ENCODE results near the gene TEX35.

Gene TEX35

DNA sequence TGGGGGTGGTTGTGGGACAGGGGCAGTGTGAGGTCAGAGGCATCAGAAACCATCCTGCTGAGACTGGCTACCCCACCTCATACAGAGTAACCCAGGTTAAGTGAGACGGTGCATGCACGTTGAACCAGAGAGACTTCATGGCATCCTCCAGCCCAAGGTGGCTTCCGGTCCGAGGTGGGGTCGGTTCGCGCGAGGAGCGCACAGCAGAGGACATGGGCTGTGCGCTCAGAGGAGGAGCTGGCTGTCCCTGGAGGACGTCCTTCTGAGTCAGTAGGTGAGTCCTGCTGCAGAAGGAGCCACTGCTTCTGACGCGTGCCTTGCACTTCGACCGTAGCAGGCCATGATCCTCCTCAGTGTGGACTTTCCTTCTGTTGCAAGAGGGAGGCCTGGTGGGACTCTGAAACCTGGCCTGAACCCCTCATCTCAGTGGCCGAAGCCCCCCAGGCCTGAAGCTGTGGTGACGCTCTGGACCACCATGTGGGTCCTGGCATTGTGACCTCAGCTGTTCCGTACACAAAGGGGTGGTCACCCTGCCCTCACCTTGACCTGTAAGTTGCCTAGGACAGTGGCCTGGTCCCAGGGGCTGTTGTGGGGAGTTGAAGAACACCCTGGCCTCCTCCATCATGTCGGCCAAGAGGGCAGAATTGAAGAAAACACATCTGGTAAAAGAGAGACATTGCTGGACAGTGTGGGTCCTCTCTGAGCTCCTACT is at the start of gene TEX35:
Gene TEX35, plus strand, starts transcription at position 544 of the 712 bp plus-strand sequence. Its CDS starts 80 bp downstream, at position 624.
- DNase-seq (ENCODE audit: low spot score): no peak

DNA sequence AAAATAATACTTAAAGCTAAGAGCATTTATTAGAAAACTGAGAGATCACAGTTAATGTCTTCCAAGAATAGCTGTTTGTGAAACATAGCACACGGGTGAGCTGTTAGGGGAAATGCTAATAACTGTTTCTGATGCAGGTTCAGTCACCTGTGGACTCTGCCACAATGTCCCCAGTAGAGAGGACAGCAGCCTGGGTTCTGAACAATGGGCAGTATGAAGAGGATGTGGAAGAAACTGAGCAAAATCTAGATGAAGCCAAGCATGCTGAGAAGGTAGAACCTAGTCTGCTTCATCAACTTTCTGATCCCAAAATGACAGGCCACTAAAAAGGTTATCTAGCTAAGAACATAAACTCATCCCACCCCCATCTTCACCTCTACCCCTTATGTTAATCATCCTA is 48.8 kb upstream of the TEX35 start:
- DNase-seq (ENCODE audit: low spot score): no peak

DNA sequence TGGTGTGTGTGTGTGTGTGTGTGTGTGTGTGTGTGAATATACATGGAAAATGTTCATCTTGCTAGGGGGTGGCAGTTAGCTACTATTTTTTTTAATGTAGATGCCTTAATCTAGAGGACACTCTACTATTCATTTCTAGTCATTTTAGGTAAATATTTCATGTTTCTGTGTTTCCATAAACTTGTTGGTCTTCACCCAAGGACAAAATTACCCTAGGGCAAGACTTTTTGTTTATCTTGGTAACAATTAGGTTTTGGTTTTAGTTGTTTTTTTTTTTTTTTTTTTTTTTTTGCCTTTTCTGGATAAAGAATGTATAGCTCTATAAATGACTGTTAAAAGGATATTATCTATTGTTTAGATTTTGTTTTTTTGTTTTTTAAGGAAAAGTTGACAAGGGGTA is 48.3 kb upstream of the TEX35 start:
- no peak for DNase-seq (ENCODE audit: low spot score)

DNA sequence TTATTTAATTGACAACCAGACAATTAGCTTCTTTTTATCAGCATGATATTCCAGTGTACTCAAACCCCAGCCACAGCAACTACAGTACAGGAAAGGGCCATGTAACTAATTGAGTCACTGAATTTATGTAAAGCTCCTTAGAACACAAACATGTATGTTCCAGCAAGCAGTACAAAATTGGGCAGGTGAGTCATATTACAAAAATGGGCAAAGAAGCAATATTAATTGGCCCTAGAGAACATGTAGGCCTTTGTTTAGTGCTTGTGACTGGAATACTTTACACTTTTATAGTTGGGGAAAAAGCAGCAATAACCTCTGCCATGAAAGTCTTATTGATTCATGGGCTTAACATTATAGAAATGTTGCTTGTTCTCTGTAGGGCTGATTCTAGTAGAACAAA is 47.9 kb upstream of the TEX35 start:
- no peak for DNase-seq (ENCODE audit: low spot score)

DNA sequence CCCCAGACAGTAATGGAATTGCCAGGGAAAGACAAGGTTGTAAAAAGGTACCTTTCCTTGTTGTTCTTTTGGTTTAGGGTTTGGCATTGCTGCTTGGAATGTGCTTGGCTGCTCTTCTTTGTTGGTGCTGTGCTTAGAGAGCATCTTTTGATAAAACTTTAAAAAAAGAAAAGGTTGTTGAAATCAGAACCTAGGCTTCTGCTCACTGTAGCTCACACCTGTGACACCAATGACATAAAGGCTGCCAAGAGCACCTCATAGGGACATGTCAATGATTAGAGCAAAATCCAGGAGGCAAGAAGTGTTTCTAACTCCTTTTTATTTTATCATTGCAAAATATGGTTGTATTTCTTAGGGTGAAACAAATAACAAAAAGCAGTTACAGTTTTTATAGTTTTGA is 45.1 kb upstream of the TEX35 start:
- DNase-seq (ENCODE audit: low spot score): no peak

DNA sequence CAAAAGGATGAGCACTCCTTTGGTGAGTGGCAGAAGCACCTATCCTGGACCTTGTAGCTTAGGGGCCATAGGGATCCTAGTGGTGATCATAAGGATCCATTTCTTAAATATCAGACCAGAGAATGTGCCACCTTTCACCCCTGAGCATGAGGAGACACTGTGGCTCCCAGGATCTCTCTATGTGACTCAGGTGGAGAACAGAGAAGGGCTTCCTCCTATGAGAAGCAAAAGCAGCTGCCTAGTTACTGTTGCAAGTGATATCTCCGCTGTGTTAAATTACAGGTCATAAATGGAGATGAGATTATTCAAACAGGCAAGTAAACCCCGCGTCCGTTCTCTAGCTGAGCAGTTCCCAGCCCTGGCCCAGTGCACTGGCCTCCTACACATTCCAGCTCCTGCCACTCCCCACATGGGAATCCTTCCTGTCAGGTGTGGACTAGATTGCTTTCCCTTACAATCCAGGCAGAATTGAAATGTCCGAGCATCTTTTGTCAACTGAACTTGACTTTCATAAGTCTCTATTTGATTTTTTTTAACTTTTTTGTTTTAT is 42.4 kb upstream of the TEX35 start:
- DNase-seq (ENCODE audit: low spot score): no peak

DNA sequence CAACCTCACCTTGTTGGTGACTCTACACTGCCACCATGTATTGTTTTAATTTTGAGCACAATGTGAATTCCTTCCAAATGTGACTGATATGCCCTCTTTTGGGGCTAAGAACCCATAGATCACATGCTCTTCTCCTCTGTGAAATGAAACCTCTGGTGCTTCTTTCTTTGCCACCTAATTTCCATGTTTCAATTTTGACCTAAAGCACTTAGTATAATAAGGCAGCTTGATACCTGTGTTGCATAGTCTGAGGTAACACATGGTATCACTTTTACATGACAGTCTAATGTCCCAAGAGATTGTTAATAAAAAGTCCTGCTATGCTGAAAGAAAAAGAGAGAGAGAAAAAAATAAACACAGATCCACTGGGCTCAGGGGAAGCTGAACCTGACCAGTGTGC is 40.4 kb upstream of the TEX35 start:
- no peak for DNase-seq (ENCODE audit: low spot score)

DNA sequence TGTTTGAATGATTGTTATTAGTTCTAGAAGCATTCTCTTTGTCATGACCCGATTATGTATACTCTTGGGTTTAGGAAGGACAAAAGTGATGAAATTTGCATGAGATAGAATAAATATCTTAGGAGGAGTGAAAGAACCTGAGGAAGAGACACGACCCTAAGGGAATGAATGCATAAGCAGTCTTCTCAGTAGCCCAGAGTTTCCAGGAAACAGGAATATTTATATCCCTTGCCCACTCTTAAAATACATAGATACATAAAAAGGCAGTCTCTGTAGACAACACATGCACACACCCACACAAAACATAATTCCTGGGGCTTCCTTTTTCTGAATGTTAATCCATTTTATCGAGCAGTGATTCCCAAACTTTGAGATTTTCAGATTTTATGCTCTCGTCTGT is 35.5 kb upstream of the TEX35 start:
- no peak for DNase-seq (ENCODE audit: low spot score)

DNA sequence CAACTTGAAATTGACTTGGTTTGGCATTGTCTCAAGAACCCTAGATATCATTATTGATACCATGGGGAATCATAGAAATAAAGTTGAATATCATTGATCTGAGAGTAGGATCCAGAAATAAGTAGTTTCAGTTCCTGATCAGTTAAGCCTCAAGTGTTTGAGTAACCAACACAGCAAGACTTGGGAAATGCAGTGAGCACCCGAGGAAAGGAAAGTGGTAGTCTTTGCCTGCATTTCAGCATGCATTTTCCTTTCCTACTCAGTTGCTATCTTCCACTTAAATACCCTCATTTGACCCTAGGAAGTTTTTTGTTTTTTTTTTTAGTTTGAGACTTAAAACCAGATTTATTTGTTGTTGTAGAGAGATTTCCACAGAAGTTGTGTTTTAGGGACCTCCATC is 35.1 kb upstream of the TEX35 start:
- DNase-seq (ENCODE audit: low spot score): no peak

DNA sequence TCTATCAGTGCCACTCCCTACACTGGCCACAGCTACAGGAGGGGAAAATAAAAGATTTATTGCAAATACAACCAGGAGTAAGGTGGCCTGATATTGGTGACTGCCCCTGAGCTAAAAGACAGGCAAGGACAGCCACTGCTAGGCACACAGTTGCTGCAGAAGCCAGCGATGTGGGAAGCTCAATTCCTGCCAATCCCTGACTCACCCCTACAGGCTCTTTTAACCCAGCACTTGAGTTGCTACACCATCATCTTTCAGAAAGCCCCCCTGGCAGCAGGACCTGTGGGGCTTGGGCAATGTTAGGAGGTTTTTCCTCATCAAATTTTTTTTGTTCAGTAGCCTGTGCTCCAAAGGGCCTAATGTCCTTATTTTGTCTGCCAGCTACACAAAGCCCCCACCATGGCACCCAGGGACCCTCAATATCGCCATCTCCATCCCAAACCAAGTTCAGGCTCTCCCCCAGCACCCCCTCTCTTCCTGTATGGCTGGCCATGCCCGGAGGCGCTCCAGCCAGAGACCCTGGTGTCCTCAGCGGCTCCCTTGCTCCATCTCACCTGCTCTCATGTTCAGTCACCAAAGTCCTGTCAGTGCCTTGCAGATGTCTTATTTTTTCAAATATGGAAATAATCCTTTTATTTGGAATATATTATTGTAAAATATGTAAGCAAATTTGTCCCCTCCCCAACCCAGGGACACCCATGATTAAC is 29.5 kb upstream of the TEX35 start:
- DNase-seq (ENCODE audit: low spot score): no peak

DNA sequence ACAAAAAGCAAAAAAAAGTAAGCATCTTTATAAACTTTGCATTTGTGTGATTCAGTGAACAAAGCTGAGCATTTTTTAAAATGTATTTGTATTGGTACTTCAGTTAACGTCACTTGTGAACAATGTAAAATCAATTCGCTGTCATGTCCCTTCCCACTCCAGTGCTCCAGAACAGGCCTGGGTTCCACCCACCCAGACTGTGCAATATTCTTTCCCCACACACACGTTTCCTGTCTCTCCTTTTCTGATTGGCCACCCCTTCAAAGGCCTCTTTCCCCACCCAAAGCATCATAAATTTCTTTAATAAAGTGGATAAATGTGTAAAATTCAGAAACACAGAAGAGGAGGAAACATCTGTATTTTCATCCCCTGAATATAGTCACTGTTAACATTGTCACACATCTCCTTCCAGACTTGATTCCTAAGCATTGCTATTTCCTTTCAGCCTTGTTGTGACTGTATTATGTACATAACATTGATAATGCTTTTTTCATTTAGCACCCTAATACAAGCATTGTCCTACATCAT is 28.1 kb upstream of the TEX35 start:
- no peak for DNase-seq (ENCODE audit: low spot score)

DNA sequence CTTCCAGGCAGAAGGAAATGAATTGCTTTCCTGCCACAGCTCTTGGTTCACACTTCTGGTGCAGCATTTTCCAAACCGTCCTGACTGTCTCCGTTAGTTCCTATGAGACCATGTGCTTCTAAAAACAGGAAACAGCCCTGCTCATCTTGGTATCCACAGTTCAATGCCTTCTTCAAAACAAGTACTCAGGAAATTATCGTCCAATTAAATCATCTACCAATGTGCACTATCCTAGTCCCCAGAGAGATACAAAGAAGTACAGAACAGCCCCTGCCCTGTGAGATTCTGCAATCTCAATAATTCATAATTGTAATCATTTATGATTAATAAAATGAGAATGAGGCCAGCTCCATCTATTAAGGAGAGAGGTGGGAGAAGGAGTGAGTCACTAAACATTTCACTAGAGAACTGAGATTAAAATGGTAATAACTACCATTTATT is 27.3 kb upstream of the TEX35 start:
- DNase-seq (ENCODE audit: low spot score): no peak

DNA sequence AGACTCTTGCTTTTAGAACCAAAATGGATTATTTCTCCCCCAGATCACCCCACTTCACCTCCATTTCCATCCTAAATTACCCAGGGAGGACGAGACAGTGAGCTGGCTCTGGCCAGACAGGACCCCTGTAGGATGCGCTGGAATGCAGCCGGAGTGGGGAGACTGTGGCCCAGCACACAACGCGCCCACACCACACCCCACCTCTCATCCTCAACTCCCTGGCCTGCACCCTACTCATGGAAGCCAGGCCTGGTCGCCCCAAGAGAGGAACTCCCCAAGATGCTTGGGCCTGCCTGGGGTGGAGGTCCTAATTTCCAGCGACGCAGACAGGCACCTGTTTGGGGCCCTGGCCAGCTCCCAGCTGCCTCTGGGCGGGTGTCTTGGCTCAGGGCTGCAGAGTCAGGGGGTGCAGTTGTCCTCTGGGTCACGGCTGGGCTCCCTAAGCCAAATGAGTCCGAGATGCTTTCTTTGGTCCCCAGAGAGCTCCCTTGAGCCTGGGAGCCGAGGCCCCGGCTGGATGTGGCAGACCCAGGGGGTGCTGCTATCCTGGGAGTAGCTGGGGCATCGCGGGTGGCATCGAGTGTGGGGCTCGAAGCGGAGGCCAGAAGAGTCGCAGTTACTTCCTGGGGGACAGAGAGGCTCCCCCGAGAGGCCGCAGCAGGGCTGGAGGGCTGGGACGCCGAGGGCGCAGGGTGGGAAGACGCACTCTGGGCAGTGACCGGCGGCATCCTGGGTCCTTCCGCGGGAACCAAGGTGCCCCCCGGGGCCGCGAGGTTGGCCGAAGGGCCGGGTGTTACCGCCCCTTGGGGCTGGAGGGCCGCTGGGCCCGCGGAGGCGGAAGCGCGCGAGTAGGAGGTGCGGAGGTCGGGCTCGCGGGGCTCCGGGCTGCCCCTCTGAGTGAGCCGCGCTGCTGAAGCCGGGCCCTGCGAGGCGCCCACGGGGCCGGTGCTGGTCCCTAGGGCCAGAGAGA is 26.5 kb upstream of the TEX35 start:
- DNase-seq (ENCODE audit: low spot score): peak; percentile 25

DNA sequence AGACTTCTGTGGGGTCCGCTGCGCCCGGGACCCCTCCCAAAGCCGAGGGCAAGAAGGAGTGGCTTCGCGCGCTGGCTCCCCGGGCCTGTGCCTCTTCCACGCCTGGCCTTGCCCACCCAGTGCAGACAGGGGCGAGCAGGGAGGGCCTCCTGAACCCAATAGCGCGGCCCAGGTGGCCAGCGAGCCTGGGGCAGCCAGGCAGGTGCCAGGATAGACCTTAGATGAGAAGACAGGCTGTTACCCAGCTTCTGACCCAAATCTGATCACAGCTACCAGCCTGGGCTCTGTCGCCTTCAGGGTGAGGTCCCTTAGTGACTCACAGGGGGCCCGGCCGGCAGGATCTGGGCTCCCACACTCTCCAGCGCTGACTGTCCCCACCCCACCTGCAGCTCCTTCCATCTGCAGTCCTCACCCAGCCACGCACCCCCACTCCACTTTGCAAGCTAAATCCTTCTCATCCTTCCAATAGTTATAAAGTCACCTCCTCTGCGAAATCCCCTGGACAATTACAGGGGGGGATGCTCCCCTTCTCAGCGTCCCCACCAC is 25.8 kb upstream of the TEX35 start:
- no peak for DNase-seq (ENCODE audit: low spot score)

DNA sequence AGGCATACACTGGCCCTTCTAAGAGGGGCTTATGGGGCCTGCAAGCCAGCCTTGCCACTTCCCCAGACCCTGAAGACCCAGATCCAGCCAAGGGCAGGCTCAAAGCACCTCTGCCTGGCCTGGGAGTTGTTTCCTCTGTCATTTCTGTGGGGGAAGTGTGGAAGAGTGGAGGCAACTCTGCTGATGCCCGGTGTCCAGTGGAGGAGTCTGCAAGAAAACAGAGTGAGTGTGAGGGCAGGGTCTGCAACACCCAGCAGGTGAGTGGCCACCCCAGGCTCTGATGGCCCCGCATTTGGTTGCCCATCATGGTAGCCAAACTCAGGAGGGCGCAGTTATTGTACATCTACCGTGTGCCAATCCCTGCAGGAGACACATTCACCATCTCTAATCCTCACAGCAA is 24.5 kb upstream of the TEX35 start:
- DNase-seq (ENCODE audit: low spot score): no peak

DNA sequence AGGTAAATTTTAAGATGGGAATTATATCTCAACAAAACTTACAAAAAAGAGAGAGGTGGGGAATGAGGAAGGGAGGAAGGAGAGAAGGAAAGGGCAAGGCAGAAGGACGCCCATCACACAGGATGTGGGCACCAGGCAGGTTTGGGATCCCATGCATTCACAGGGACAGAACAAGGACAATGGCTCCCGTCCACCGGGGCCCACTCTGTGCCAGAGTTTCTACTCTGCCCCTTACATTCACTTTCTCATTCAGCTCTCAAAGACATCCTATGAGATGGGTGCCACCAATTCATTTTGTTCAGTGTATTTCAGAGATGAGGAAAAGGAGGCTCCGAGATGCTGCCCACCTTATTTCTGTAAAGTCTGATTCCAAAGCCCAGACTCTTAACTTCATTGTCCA is 23.5 kb upstream of the TEX35 start:
- no peak for DNase-seq (ENCODE audit: low spot score)

DNA sequence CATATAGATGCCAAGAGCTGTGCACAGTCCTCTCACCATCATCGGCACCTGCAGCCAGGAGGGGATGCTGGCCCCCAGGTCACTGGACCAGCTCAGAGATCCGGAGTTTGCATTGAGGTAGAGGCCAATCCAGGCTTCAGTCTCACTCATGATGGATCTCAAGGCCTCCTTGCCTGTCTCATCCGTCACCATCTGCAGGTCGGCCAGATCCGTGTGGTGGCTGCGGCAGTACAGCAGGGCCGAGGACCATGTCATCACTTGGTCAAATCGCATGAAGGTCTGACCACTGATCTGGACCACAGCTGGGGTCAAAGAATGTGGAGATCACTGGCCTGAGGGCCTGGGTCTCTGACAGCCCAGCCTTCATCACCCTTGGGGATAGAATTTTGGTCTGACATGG is 22.8 kb upstream of the TEX35 start:
- no peak for DNase-seq (ENCODE audit: low spot score)

DNA sequence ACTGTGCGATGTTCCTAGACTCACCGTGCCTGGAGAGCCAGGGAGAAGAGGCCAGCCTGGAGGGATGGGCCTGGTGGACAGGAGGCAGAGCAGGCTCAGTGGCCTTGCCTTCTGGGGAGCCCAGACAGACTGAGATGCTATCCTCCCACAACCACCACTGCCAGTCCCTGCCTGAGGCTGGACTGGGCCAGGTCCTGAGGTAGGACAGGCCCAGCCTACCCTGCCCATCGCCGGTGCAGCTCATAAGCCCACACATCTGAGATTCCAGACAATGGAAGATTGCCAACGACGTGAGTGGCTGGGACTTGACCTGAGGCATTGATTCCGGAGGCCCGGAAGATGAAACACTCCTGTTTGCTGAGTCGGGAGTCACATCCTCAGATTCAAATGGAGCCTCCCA is 21.9 kb upstream of the TEX35 start:
- DNase-seq (ENCODE audit: low spot score): no peak

DNA sequence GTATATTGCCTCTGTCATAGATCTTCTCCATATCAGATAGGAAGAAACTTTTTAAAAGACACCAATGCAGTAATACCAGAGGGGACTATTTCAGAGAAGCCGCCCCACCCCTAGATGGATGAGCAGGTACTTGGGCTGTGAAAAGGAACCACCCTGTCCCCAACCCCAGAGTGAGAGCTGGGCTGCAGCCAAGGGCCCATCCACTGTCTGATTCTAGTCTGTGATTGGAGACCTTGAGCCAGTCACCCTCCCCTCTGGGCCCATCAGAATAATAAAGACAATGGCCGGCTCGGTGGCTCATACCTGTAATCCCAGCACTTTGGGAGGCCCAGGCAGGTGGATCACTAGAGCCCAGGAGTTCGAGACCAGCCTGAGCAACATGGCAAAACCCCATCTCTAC is 21.2 kb upstream of the TEX35 start:
- DNase-seq (ENCODE audit: low spot score): no peak

DNA sequence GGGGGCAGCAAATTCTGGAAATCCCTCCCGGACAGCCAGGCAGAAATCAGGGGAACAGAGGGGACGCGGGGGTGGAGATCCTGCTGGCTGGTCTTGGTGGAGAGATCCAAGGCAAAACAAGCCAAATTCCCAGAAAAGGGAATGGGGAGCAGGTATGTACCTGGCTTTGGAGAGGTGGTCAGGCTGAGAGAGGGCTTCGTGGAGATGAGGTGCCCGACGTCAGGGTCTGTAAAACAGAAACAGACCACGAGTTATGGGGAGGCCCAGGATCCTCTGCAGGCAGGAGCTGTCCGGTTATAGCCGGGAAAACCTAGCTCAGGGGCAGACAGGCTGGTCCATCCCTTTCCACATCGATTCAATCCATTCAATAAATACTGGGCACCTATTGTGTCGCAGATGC is 20.6 kb upstream of the TEX35 start:
- no peak for DNase-seq (ENCODE audit: low spot score)

DNA sequence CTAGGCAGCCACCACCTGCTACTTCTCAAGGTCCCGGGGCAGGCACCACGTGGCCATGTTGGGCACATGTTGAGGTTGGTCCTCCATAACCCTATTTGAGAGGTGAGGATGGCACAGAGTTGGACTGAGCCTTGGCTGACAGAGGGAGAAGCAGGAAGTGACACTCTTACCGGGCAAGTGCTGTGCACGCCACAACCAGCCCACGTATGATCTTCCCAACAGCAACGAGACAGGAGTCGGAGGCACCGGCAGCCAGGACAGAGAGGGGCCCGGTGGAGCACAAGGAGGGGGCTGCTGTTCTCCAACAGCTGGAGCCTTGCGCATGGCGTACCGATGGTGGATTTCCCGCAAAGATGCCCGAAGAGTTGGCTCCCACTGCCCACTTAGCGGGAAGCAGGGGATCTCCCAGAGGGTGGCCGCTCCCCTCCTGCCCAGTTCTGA is 19.6 kb upstream of the TEX35 start:
- no peak for DNase-seq (ENCODE audit: low spot score)

DNA sequence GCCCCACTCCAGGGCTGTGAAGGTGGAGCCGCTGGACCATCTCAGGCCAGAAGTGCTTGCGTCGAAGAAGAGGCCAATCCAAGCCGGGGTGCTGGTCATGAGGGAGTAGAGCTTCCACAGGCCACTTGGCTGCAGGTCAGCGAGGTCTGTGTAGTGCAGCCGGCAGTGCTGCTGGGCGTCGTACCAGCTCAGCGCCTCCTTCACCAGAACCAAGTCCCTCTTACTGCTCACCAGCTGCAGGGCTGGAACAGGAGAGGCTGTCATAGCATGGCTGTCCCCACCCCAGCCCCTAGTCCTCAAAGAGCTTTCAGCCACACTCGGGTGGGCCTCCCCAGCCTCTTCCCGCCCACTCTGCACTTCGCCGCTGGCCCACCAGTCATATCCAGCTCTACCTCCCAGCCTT is 18.3 kb upstream of the TEX35 start:
- no peak for DNase-seq (ENCODE audit: low spot score)

Measured in germinal center (tissue), 1 donor.